ENCODE data around the gene ARMC3. TPM values are rescaled to one million over a fixed set of nuclear protein-coding genes. Genes with fewer than 3 reads are reported as not detected.

ARMC3 gene
- total RNA-seq, 4 donors from 2014 or later, result 0.42 TPM; not detected in 3

DNA sequence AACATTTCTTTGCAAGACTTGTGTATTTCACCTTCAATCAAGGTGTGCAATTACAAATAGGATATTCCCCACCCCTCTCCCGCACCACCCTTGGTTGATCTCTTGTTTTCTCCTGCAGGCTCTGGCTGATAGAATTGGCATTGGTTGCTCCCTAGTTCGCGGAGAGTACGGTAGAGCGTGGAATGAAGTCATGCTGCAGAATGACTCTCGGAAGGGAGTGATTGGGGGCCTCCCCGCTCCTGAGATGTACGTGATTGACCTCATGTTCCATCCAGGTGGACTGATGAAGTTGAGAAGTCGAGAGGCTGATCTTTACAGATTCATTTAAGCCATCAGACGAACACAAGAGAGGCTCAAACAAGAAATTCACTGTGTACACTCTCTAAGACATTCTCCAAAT is 109.3 kb downstream of the ARMC3 start:
- Histone ChIP-seq H3K4me1 (peaks cover 0 to 6% (median 2%) of the 10 kb centered on the region in 4 donors), H3K4me3 (no peak overlapping the region), H3K9me3 (no peaks in the 10 kb centered on the region), H3K36me3 (no peaks in the 10 kb centered on the region), H3K27me3 (no peaks in the 10 kb centered on the region), H3K27ac (replicated peaks in 1 of 4) (no peak overlapping the region)
- intact Hi-C loops (cut with DNase I), result no loop called here
- WGBS, result 83% methylated on average over 10 of the region's 10 CpGs
- TF ChIP-seq POLR2AphosphoS5 (IDR thresholded peaks at IDR 0.05) (no peak), POLR2A (IDR thresholded peaks at IDR 0.05; ENCODE audit: low read depth) (no peak), EP300 (IDR thresholded peaks at IDR 0.05) (no peak)
- TF ChIP-seq, protein P1, sequence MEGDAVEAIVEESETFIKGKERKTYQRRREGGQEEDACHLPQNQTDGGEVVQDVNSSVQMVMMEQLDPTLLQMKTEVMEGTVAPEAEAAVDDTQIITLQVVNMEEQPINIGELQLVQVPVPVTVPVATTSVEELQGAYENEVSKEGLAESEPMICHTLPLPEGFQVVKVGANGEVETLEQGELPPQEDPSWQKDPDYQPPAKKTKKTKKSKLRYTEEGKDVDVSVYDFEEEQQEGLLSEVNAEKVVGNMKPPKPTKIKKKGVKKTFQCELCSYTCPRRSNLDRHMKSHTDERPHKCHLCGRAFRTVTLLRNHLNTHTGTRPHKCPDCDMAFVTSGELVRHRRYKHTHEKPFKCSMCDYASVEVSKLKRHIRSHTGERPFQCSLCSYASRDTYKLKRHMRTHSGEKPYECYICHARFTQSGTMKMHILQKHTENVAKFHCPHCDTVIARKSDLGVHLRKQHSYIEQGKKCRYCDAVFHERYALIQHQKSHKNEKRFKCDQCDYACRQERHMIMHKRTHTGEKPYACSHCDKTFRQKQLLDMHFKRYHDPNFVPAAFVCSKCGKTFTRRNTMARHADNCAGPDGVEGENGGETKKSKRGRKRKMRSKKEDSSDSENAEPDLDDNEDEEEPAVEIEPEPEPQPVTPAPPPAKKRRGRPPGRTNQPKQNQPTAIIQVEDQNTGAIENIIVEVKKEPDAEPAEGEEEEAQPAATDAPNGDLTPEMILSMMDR (IDR thresholded peaks at IDR 0.05), result no peak
- DNase-seq (ENCODE audit: extremely low spot score), result no peak

- intact Hi-C loops (cut with DNase I), result no loop called here
- TF ChIP-seq EP300 (IDR thresholded peaks at IDR 0.05) (no peak), POLR2AphosphoS5 (IDR thresholded peaks at IDR 0.05) (no peak)
- Histone ChIP-seq H3K9me3 (no peaks in the 10 kb centered on the region), H3K4me3 (no peak overlapping the region), H3K27me3 (no peaks in the 10 kb centered on the region), H3K36me3 (no peaks in the 10 kb centered on the region), H3K27ac (replicated peaks in 1 of 4) (no peak overlapping the region), H3K4me1 (peaks cover 0 to 6% (median 2%) of the 10 kb centered on the region in 4 donors)
- 54% methylated on average over 4 of the region's 4 CpGs for WGBS
- no peak for DNase-seq (ENCODE audit: extremely low spot score)
Measured at GRCh38 chr10:23037561-23037960, 109.7 kb downstream of the ARMC3 start.

GRCh38 chr10:23038172-23038571 is 110.3 kb downstream of the ARMC3 start:
- no peak for DNase-seq (ENCODE audit: extremely low spot score)
- H3K9me3 ChIP-seq, result no peaks in the 10 kb centered on the region
- H3K27ac ChIP-seq (replicated peaks in 1 of 4), result no peak overlapping the region
- H3K4me1 ChIP-seq, result peaks cover 0 to 6% (median 2%) of the 10 kb centered on the region in 4 donors
- H3K27me3 ChIP-seq, result no peaks in the 10 kb centered on the region
- WGBS, result 94% methylated on average over 5 of the region's 5 CpGs
- intact Hi-C loops (cut with DNase I), result no loop called here
- TF ChIP-seq, protein P1 (IDR thresholded peaks at IDR 0.05), result no peak
- no peak for TF ChIP-seq POLR2A (IDR thresholded peaks at IDR 0.05; ENCODE audit: low read depth)
- no peak for TF ChIP-seq POLR2AphosphoS5 (IDR thresholded peaks at IDR 0.05)
- no peak for TF ChIP-seq EP300 (IDR thresholded peaks at IDR 0.05)
- H3K4me3 ChIP-seq, result no peak overlapping the region
- no peaks in the 10 kb centered on the region for H3K36me3 ChIP-seq

- H3K36me3 ChIP-seq, result no peaks in the 10 kb centered on the region
- no peak for DNase-seq (ENCODE audit: extremely low spot score)
- no peaks in the 10 kb centered on the region for H3K27me3 ChIP-seq
- peaks cover 0 to 6% (median 2%) of the 10 kb centered on the region in 4 donors for H3K4me1 ChIP-seq
- no peak overlapping the region for H3K4me3 ChIP-seq
- no peak for TF ChIP-seq POLR2A (IDR thresholded peaks at IDR 0.05; ENCODE audit: low read depth)
- TF ChIP-seq, protein P1 (IDR thresholded peaks at IDR 0.05), result no peak
- TF ChIP-seq EP300 (IDR thresholded peaks at IDR 0.05), result no peak
- TF ChIP-seq POLR2AphosphoS5 (IDR thresholded peaks at IDR 0.05), result no peak
- WGBS, result 90% methylated on average over 2 of the region's 2 CpGs
- no peak overlapping the region for H3K27ac ChIP-seq (replicated peaks in 1 of 4)
- no peaks in the 10 kb centered on the region for H3K9me3 ChIP-seq
- intact Hi-C loops (cut with DNase I), result no loop called here
Measured at GRCh38 chr10:23040002-23040401, 112.1 kb downstream of the ARMC3 start.

DNA sequence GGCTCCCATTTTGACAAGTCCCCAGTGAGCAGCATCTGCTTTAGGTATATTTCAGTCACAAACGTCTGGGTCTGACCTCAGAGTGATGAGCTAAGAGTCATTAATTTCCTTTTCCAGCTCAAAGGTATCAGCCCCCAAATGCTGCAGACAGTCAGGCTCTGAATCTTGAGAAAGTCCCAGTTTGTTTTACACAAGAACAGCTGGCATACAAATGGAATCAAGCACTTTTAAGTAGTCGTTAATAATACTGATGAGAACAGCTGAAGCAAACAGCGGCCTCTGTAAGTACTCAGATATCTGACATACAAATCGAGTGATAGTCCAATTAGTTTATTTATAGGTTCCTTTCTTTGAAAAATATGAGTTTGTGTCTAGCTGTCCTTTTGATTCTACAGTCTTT is 118.2 kb downstream of the ARMC3 start:
- no peak for DNase-seq (ENCODE audit: extremely low spot score)
- no peak overlapping the region for H3K4me3 ChIP-seq

More for the DNA sequence above, 118.2 kb downstream of the ARMC3 start:
- TF ChIP-seq POLR2A (IDR thresholded peaks at IDR 0.05; ENCODE audit: low read depth) (no peak), POLR2AphosphoS5 (IDR thresholded peaks at IDR 0.05) (no peak), EP300 (IDR thresholded peaks at IDR 0.05) (no peak)
- TF ChIP-seq, protein P1 (IDR thresholded peaks at IDR 0.05), result no peak
- H3K9me3 ChIP-seq, result no peaks in the 10 kb centered on the region
- H3K4me1 ChIP-seq, result peaks cover 4 to 19% (median 17%) of the 10 kb centered on the region in 4 donors
- H3K27ac ChIP-seq (replicated peaks in 1 of 4), result no peak overlapping the region
- intact Hi-C loops (cut with DNase I), result no loop called here
- H3K36me3 ChIP-seq, result no peaks in the 10 kb centered on the region
- 23% methylated on average over 4 of the region's 4 CpGs for WGBS
- H3K27me3 ChIP-seq, result no peaks in the 10 kb centered on the region

Data from esophagus muscularis mucosa (tissue), 4 donors.